ENCODE results near the gene FAM204A.

FAM204A gene

GRCh38 chr10:118311505-118311904, 30.6 kb downstream of the FAM204A start:
- Histone ChIP-seq H2BK12ac (ENCODE audit: low read length in 2 of 2) (no peak overlapping the region), H3K4me2 (ENCODE audit: low read length, poor library complexity, severe bottlenecking) (no peak overlapping the region), H2AFZ (ENCODE audit: low read depth, low read length) (no peak overlapping the region), H3K4ac (ENCODE audit: low read depth in 1 of 2, low read length in 2 of 2) (no peak overlapping the region), H2BK120ac (ENCODE audit: low read depth, low read length) (no peak overlapping the region), H3K27ac (ENCODE audit: low read length, poor library complexity, severe bottlenecking) (no peak overlapping the region), H3K4me1 (ENCODE audit: control insufficient read depth, insufficient read depth, low read depth, low read length) (peaks cover 2% of the 10 kb centered on the region), H4K91ac (ENCODE audit: low read length) (no peak overlapping the region), H4K8ac (ENCODE audit: low read length) (no peak overlapping the region), H3K18ac (ENCODE audit: low read depth in 1 of 2, low read length in 2 of 2) (peak overlapping the region in 1 of 2 experiments; percentile 21), H2BK15ac (ENCODE audit: low read depth, poor library complexity, severe bottlenecking) (no peak overlapping the region), H3K9me3 (ENCODE audit: control insufficient read depth, low read length) (no peaks in the 10 kb centered on the region), H3K9ac (ENCODE audit: low read length) (no peak overlapping the region), H3K27me3 (ENCODE audit: control insufficient read depth in 1 of 2, insufficient read depth in 1 of 2, low read length in 2 of 2) (no peaks in the 10 kb centered on the region), H3K79me1 (replicated peaks; ENCODE audit: low read length, poor library complexity, severe bottlenecking) (peaks cover 7% of the 10 kb centered on the region), H3K14ac (ENCODE audit: low read length in 2 of 2) (no peak overlapping the region), H2BK5ac (ENCODE audit: low read depth, low read length, poor library complexity, severe bottlenecking) (no peak overlapping the region), H3K23ac (ENCODE audit: low read length in 2 of 2) (no peak overlapping the region), H3K4me3 (ENCODE audit: insufficient read depth in 1 of 2, low read depth in 1 of 2, low read length in 2 of 2) (no peak overlapping the region), H3K36me3 (ENCODE audit: control insufficient read depth in 1 of 2, insufficient read depth in 2 of 2, low read depth in 1 of 2, low read length in 2 of 2) (peaks cover 7 to 80% of the 10 kb centered on the region in 2 experiments), H2AK5ac (ENCODE audit: low read length, severe bottlenecking) (no peak overlapping the region)
- no peak for DNase-seq
- WGBS = 100% methylated on average over 2 of the region's 2 CpGs

GRCh38 chr10:118310822-118311221, 31.3 kb downstream of the FAM204A start:
- no peak overlapping the region for H3K4me2 ChIP-seq (ENCODE audit: low read length, poor library complexity, severe bottlenecking)
- no peaks in the 10 kb centered on the region for H3K9me3 ChIP-seq (ENCODE audit: control insufficient read depth, low read length)
- H4K91ac ChIP-seq (ENCODE audit: low read length) = no peak overlapping the region
- WGBS = 48% methylated on average over 2 of the region's 2 CpGs
- DNase-seq = peak; percentile 44
- no peak overlapping the region for H3K4me3 ChIP-seq (ENCODE audit: insufficient read depth in 1 of 2, low read depth in 1 of 2, low read length in 2 of 2)
- peaks cover 7% of the 10 kb centered on the region for H3K79me1 ChIP-seq (replicated peaks; ENCODE audit: low read length, poor library complexity, severe bottlenecking)
- H3K4ac ChIP-seq (ENCODE audit: low read depth in 1 of 2, low read length in 2 of 2) = no peak overlapping the region
- H3K23ac ChIP-seq (ENCODE audit: low read length in 2 of 2) = no peak overlapping the region
- no peak overlapping the region for H2BK5ac ChIP-seq (ENCODE audit: low read depth, low read length, poor library complexity, severe bottlenecking)
- H4K8ac ChIP-seq (ENCODE audit: low read length) = no peak overlapping the region
- H2AFZ ChIP-seq (ENCODE audit: low read depth, low read length) = no peak overlapping the region
- H2BK15ac ChIP-seq (ENCODE audit: low read depth, poor library complexity, severe bottlenecking) = no peak overlapping the region
- H2AK5ac ChIP-seq (ENCODE audit: low read length, severe bottlenecking) = no peak overlapping the region
- no peak overlapping the region for H3K14ac ChIP-seq (ENCODE audit: low read length in 2 of 2)
- H3K4me1 ChIP-seq (ENCODE audit: control insufficient read depth, insufficient read depth, low read depth, low read length) = peaks cover 2% of the 10 kb centered on the region
- no peak overlapping the region for H2BK12ac ChIP-seq (ENCODE audit: low read length in 2 of 2)
- H3K27ac ChIP-seq (ENCODE audit: low read length, poor library complexity, severe bottlenecking) = no peak overlapping the region
- no peaks in the 10 kb centered on the region for H3K27me3 ChIP-seq (ENCODE audit: control insufficient read depth in 1 of 2, insufficient read depth in 1 of 2, low read length in 2 of 2)
- no peak overlapping the region for H3K18ac ChIP-seq (ENCODE audit: low read depth in 1 of 2, low read length in 2 of 2)
- H3K36me3 ChIP-seq (ENCODE audit: control insufficient read depth in 1 of 2, insufficient read depth in 2 of 2, low read depth in 1 of 2, low read length in 2 of 2) = peaks cover 7 to 80% of the 10 kb centered on the region in 2 experiments
- H2BK120ac ChIP-seq (ENCODE audit: low read depth, low read length) = no peak overlapping the region
- no peak overlapping the region for H3K9ac ChIP-seq (ENCODE audit: low read length)

GRCh38 chr10:118309911-118310310, 32.2 kb downstream of the FAM204A start:
- no peak overlapping the region for H3K4me2 ChIP-seq (ENCODE audit: low read length, poor library complexity, severe bottlenecking)
- H3K14ac ChIP-seq (ENCODE audit: low read length in 2 of 2) = no peak overlapping the region
- no peak overlapping the region for H2BK120ac ChIP-seq (ENCODE audit: low read depth, low read length)
- no peak overlapping the region for H2BK12ac ChIP-seq (ENCODE audit: low read length in 2 of 2)
- no peak for DNase-seq
- no peak overlapping the region for H3K9ac ChIP-seq (ENCODE audit: low read length)
- no peak overlapping the region for H4K91ac ChIP-seq (ENCODE audit: low read length)
- WGBS = 20% methylated on average over 1 of the region's 2 CpGs
- H3K23ac ChIP-seq (ENCODE audit: low read length in 2 of 2) = no peak overlapping the region
- H3K4ac ChIP-seq (ENCODE audit: low read depth in 1 of 2, low read length in 2 of 2) = no peak overlapping the region
- no peak overlapping the region for H3K4me3 ChIP-seq (ENCODE audit: insufficient read depth in 1 of 2, low read depth in 1 of 2, low read length in 2 of 2)
- peaks cover 2% of the 10 kb centered on the region for H3K4me1 ChIP-seq (ENCODE audit: control insufficient read depth, insufficient read depth, low read depth, low read length)
- H3K18ac ChIP-seq (ENCODE audit: low read depth in 1 of 2, low read length in 2 of 2) = no peak overlapping the region
- no peaks in the 10 kb centered on the region for H3K9me3 ChIP-seq (ENCODE audit: control insufficient read depth, low read length)
- peaks cover 5% of the 10 kb centered on the region for H3K79me1 ChIP-seq (replicated peaks; ENCODE audit: low read length, poor library complexity, severe bottlenecking)
- H3K27me3 ChIP-seq (ENCODE audit: control insufficient read depth in 1 of 2, insufficient read depth in 1 of 2, low read length in 2 of 2) = no peaks in the 10 kb centered on the region
- no peak overlapping the region for H2BK15ac ChIP-seq (ENCODE audit: low read depth, poor library complexity, severe bottlenecking)
- H3K36me3 ChIP-seq (ENCODE audit: control insufficient read depth in 1 of 2, insufficient read depth in 2 of 2, low read depth in 1 of 2, low read length in 2 of 2) = peaks cover 7 to 85% of the 10 kb centered on the region in 2 experiments
- no peak overlapping the region for H2AK5ac ChIP-seq (ENCODE audit: low read length, severe bottlenecking)
- H2BK5ac ChIP-seq (ENCODE audit: low read depth, low read length, poor library complexity, severe bottlenecking) = no peak overlapping the region
- no peak overlapping the region for H3K27ac ChIP-seq (ENCODE audit: low read length, poor library complexity, severe bottlenecking)
- H2AFZ ChIP-seq (ENCODE audit: low read depth, low read length) = no peak overlapping the region
- H4K8ac ChIP-seq (ENCODE audit: low read length) = no peak overlapping the region

- H2BK12ac ChIP-seq (ENCODE audit: low read length in 2 of 2) = no peak overlapping the region
- H3K4me1 ChIP-seq (ENCODE audit: control insufficient read depth, insufficient read depth, low read depth, low read length) = peaks cover 2% of the 10 kb centered on the region
- H3K36me3 ChIP-seq (ENCODE audit: control insufficient read depth in 1 of 2, insufficient read depth in 2 of 2, low read depth in 1 of 2, low read length in 2 of 2) = peaks cover 11 to 83% of the 10 kb centered on the region in 2 experiments
- H2BK120ac ChIP-seq (ENCODE audit: low read depth, low read length) = no peak overlapping the region
- no peak overlapping the region for H2AFZ ChIP-seq (ENCODE audit: low read depth, low read length)
- no peak overlapping the region for H2BK5ac ChIP-seq (ENCODE audit: low read depth, low read length, poor library complexity, severe bottlenecking)
- no peak overlapping the region for H3K4me3 ChIP-seq (ENCODE audit: insufficient read depth in 1 of 2, low read depth in 1 of 2, low read length in 2 of 2)
- no peak overlapping the region for H3K4ac ChIP-seq (ENCODE audit: low read depth in 1 of 2, low read length in 2 of 2)
- no peak overlapping the region for H3K27ac ChIP-seq (ENCODE audit: low read length, poor library complexity, severe bottlenecking)
- H3K14ac ChIP-seq (ENCODE audit: low read length in 2 of 2) = no peak overlapping the region
- no peak overlapping the region for H3K4me2 ChIP-seq (ENCODE audit: low read length, poor library complexity, severe bottlenecking)
- no peak overlapping the region for H4K8ac ChIP-seq (ENCODE audit: low read length)
- no peak for DNase-seq
- H3K79me1 ChIP-seq (replicated peaks; ENCODE audit: low read length, poor library complexity, severe bottlenecking) = peaks cover 5% of the 10 kb centered on the region
- H3K23ac ChIP-seq (ENCODE audit: low read length in 2 of 2) = no peak overlapping the region
- no peaks in the 10 kb centered on the region for H3K9me3 ChIP-seq (ENCODE audit: control insufficient read depth, low read length)
- 88% methylated on average over 4 of the region's 6 CpGs for WGBS
- H3K27me3 ChIP-seq (ENCODE audit: control insufficient read depth in 1 of 2, insufficient read depth in 1 of 2, low read length in 2 of 2) = no peaks in the 10 kb centered on the region
- H4K91ac ChIP-seq (ENCODE audit: low read length) = no peak overlapping the region
- no peak overlapping the region for H3K9ac ChIP-seq (ENCODE audit: low read length)
- no peak overlapping the region for H2BK15ac ChIP-seq (ENCODE audit: low read depth, poor library complexity, severe bottlenecking)
- H2AK5ac ChIP-seq (ENCODE audit: low read length, severe bottlenecking) = no peak overlapping the region
- H3K18ac ChIP-seq (ENCODE audit: low read depth in 1 of 2, low read length in 2 of 2) = no peak overlapping the region
Measured at GRCh38 chr10:118308664-118309063, 33.5 kb downstream of the FAM204A start.
